Nephron (organoid): ENCODE data around the gene CLCN4.
A peak's percentile ranks its signal among the peaks of the same experiment; 100 is the strongest.

Source experiments
- H3K27ac Mint-ChIP-seq, 3 experiments: 2 replicates each; pipeline ENCODE4 v1.8.0; 2020; ENCODE audit warnings: mixed read lengths in 3 of 3, mild to moderate bottlenecking in 2 of 3, moderate library complexity in 1 of 3
- H3K27me3 Mint-ChIP-seq: 2 replicates; pipeline ENCODE4 v1.8.0; 2021; ENCODE audit warnings: low read depth, mild to moderate bottlenecking, moderate library complexity, mixed read lengths
- H3K36me3 Mint-ChIP-seq: 2 replicates; pipeline ENCODE4 v1.8.0; 2020; ENCODE audit warnings: low read depth, mixed read lengths
- H3K4me1 Mint-ChIP-seq: 2 replicates; pipeline ENCODE4 v1.8.0; 2020; ENCODE audit warnings: mixed read lengths
- H3K4me3 Mint-ChIP-seq, 3 experiments: 2 replicates each; pipeline ENCODE4 v1.8.0; 2020; ENCODE audit warnings: mild to moderate bottlenecking in 3 of 3, mixed read lengths in 3 of 3, moderate library complexity in 2 of 3
- H3K9me3 Mint-ChIP-seq: 2 replicates; pipeline ENCODE4 v1.8.0; 2020; ENCODE audit warnings: mixed read lengths
- TF ChIP-seq, protein P1 (sequence below), 3 experiments: fragments of 200-600 bp; sonication (generic); IDR thresholded peaks; one replicate each; pipeline ENCODE4 v1.5.0; 2021; ENCODE audit warnings: antibody characterized with exemption in 3 of 3; ENCODE audit not compliant: unreplicated experiment in 3 of 3

Gene CLCN4

GRCh38 chrX:10178866-10179463, 22.2 kb downstream of the CLCN4 start:
- H3K27me3 Mint-ChIP-seq = no peaks in the 10 kb centered on the region
- peaks cover 57% of the 10 kb centered on the region for H3K4me1 Mint-ChIP-seq
- no peaks in the 10 kb centered on the region for H3K9me3 Mint-ChIP-seq
- H3K27ac Mint-ChIP-seq = peak overlapping the region in 1 of 3 experiments; percentile 87
- TF ChIP-seq, protein P1, sequence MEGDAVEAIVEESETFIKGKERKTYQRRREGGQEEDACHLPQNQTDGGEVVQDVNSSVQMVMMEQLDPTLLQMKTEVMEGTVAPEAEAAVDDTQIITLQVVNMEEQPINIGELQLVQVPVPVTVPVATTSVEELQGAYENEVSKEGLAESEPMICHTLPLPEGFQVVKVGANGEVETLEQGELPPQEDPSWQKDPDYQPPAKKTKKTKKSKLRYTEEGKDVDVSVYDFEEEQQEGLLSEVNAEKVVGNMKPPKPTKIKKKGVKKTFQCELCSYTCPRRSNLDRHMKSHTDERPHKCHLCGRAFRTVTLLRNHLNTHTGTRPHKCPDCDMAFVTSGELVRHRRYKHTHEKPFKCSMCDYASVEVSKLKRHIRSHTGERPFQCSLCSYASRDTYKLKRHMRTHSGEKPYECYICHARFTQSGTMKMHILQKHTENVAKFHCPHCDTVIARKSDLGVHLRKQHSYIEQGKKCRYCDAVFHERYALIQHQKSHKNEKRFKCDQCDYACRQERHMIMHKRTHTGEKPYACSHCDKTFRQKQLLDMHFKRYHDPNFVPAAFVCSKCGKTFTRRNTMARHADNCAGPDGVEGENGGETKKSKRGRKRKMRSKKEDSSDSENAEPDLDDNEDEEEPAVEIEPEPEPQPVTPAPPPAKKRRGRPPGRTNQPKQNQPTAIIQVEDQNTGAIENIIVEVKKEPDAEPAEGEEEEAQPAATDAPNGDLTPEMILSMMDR (IDR thresholded peaks at IDR 0.05; ENCODE audit: unreplicated experiment in 3 of 3) = no peak
- H3K4me3 Mint-ChIP-seq = no peak overlapping the region
- H3K36me3 Mint-ChIP-seq = no peaks in the 10 kb centered on the region

- Mint-ChIP-seq H3K36me3 (no peaks in the 10 kb centered on the region), H3K27me3 (no peaks in the 10 kb centered on the region), H3K4me1 (peaks cover 20% of the 10 kb centered on the region), H3K9me3 (no peaks in the 10 kb centered on the region), H3K4me3 (no peak overlapping the region), H3K27ac (peak overlapping the region in 1 of 3 experiments; percentile 9)
- TF ChIP-seq, protein P1 (IDR thresholded peaks at IDR 0.05; ENCODE audit: unreplicated experiment in 3 of 3) = no peak
Measured at GRCh38 chrX:10183760-10184159, 27.0 kb downstream of the CLCN4 start.

DNA sequence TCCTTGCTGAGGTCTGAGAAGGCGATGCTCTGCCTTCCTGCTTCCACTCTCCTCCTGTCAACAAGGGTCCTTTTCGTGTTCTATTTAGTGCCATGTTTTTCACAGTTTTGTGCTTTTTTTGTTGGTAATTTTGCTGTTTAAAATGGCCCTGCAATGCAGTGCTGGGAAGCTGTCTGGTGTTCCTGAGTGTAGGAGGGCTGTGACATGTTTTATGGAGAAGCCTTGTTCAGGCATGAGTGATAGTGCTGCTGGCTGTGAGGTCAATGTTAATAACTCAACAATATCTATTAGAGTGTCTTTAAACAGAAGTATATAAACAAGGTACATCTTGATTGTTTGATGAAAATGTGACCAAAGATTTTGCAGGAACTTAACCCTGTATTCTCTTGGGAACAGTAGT, 27.6 kb downstream of the CLCN4 start:
- no peaks in the 10 kb centered on the region for H3K9me3 Mint-ChIP-seq
- H3K4me3 Mint-ChIP-seq = no peak overlapping the region
- H3K27me3 Mint-ChIP-seq = peaks cover under 1% of the 10 kb centered on the region
- peak overlapping the region in 1 of 3 experiments; percentile 54 for H3K27ac Mint-ChIP-seq
- TF ChIP-seq, protein P1 (IDR thresholded peaks at IDR 0.05; ENCODE audit: unreplicated experiment in 3 of 3) = no peak
- H3K4me1 Mint-ChIP-seq = peaks cover 16% of the 10 kb centered on the region
- H3K36me3 Mint-ChIP-seq = no peaks in the 10 kb centered on the region

DNA sequence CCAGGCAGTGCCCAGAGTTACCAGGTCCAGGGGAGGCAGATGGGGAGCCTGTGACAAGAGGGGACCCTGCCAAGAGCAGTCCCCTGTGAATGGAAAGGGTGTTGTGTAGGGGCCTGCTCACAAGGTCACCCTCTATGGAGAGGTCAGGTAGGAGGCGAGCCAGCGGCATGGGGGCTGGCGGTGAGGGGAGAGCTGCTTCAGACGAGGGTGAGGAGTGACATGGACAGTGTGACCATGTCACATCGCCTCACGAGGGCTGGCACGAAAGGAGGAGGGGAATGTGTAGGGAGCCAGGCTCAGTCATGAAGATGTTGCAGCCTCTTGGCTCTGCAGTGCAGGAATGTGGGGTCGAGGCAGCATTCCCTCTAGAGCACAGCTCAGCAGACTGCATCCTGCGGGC, 29.6 kb downstream of the CLCN4 start:
- Mint-ChIP-seq H3K27me3 (peaks cover 4% of the 10 kb centered on the region), H3K9me3 (no peaks in the 10 kb centered on the region), H3K4me1 (peaks cover 23% of the 10 kb centered on the region), H3K36me3 (no peaks in the 10 kb centered on the region), H3K4me3 (no peak overlapping the region), H3K27ac (peak overlapping the region in 1 of 3 experiments; percentile 13)
- TF ChIP-seq, protein P1 (IDR thresholded peaks at IDR 0.05; ENCODE audit: unreplicated experiment in 3 of 3) = no peak

DNA sequence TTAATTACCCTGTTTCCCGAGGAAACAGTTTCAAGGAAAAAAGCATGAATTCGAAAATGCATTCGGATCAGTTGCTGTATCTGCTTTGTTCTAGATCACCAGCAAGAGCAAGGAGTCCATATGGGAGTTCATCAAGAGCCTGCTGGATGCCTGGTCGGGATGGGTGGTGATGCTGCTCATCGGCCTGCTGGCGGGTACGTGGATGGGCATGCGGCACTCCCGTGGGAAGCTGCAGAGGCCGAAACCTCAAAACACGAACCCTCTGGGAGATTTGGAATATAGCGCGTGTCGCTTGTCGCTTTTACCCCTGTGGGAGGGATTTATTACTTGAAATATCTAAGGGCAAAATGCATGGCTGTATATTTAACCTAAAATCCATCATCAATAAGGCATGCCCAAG, 30.6 kb downstream of the CLCN4 start:
- H3K4me3 Mint-ChIP-seq = no peak overlapping the region
- H3K27ac Mint-ChIP-seq = no peak overlapping the region
- H3K27me3 Mint-ChIP-seq = peaks cover 4% of the 10 kb centered on the region
- H3K36me3 Mint-ChIP-seq = no peaks in the 10 kb centered on the region
- H3K9me3 Mint-ChIP-seq = peaks cover 4% of the 10 kb centered on the region
- peaks cover 23% of the 10 kb centered on the region for H3K4me1 Mint-ChIP-seq
- TF ChIP-seq, protein P1 (IDR thresholded peaks at IDR 0.05; ENCODE audit: unreplicated experiment in 3 of 3) = no peak
